T-helper 2 cell treated with Interferon-gamma antibody and Interleukin-4, amounts not matched to agents 5 μg/mL and 100 μg/mL, for 36 hours (primary cell): ENCODE measurements around the gene PRKCSH.

Experiments used
- DNase-seq: peaks from one replicate; pipeline ENCODE4 v3.0.0; 2021; ENCODE audit warnings: low spot score
- H3K27ac Mint-ChIP-seq: one replicate; pipeline ENCODE4 v1.8.0; 2021; ENCODE audit warnings: mild to moderate bottlenecking, mixed read lengths
- H3K27me3 Mint-ChIP-seq: one replicate; pipeline ENCODE4 v1.8.0; 2021; ENCODE audit warnings: low read depth, mixed read lengths
- H3K36me3 Mint-ChIP-seq: one replicate; pipeline ENCODE4 v1.8.0; 2021; ENCODE audit warnings: low read depth, mixed read lengths
- H3K4me1 Mint-ChIP-seq: one replicate; pipeline ENCODE4 v1.8.0; 2021; ENCODE audit warnings: low read depth, mixed read lengths
- H3K4me3 Mint-ChIP-seq: one replicate; pipeline ENCODE4 v1.8.0; 2022; ENCODE audit warnings: mild to moderate bottlenecking, moderate library complexity, mixed read lengths
- H3K9me3 Mint-ChIP-seq: one replicate; pipeline ENCODE4 v1.8.0; 2021; ENCODE audit warnings: mixed read lengths

PRKCSH gene

GRCh38 chr19:11410682-11411081, 24.8 kb upstream of the PRKCSH start:
- H3K4me1 Mint-ChIP-seq: no peaks in the 10 kb centered on the region
- no peaks in the 10 kb centered on the region for H3K9me3 Mint-ChIP-seq
- DNase-seq: no peak
- H3K27me3 Mint-ChIP-seq: peaks cover 9% of the 10 kb centered on the region
- no peak overlapping the region for H3K27ac Mint-ChIP-seq
- no peaks in the 10 kb centered on the region for H3K36me3 Mint-ChIP-seq
- no peak overlapping the region for H3K4me3 Mint-ChIP-seq

GRCh38 chr19:11414544-11414943, 20.9 kb upstream of the PRKCSH start:
- DNase-seq: no peak
- H3K4me3 Mint-ChIP-seq: no peak overlapping the region
- peaks cover 37% of the 10 kb centered on the region for H3K27me3 Mint-ChIP-seq
- no peaks in the 10 kb centered on the region for H3K36me3 Mint-ChIP-seq
- no peaks in the 10 kb centered on the region for H3K9me3 Mint-ChIP-seq
- H3K27ac Mint-ChIP-seq: no peak overlapping the region
- no peaks in the 10 kb centered on the region for H3K4me1 Mint-ChIP-seq

- no peak for DNase-seq
- H3K4me3 Mint-ChIP-seq: no peak overlapping the region
- no peak overlapping the region for H3K27ac Mint-ChIP-seq
- H3K36me3 Mint-ChIP-seq: no peaks in the 10 kb centered on the region
- peaks cover 55% of the 10 kb centered on the region for H3K27me3 Mint-ChIP-seq
- no peaks in the 10 kb centered on the region for H3K9me3 Mint-ChIP-seq
- H3K4me1 Mint-ChIP-seq: peaks cover 7% of the 10 kb centered on the region
These were observed 18.9 kb upstream of the PRKCSH start for GRCh38 chr19:11416346-11417052.

GRCh38 chr19:11418094-11418548, 17.3 kb upstream of the PRKCSH start:
- no peaks in the 10 kb centered on the region for H3K9me3 Mint-ChIP-seq
- H3K4me1 Mint-ChIP-seq: peaks cover 12% of the 10 kb centered on the region
- H3K4me3 Mint-ChIP-seq: no peak overlapping the region
- no peak overlapping the region for H3K27ac Mint-ChIP-seq
- peaks cover 67% of the 10 kb centered on the region for H3K27me3 Mint-ChIP-seq
- H3K36me3 Mint-ChIP-seq: no peaks in the 10 kb centered on the region
- no peak for DNase-seq

GRCh38 chr19:11418549-11419506, 16.6 kb upstream of the PRKCSH start, which contains the start of gene RGL3:
Gene RGL3 (minus strand): TSS chr19:11419314. CDS start chr19:11419278, 36 bp downstream.
- H3K36me3 Mint-ChIP-seq: no peaks in the 10 kb centered on the region
- H3K27me3 Mint-ChIP-seq: peaks cover 74% of the 10 kb centered on the region
- H3K4me1 Mint-ChIP-seq: peaks cover 17% of the 10 kb centered on the region
- H3K9me3 Mint-ChIP-seq: no peaks in the 10 kb centered on the region
- no peak for DNase-seq
- H3K4me3 Mint-ChIP-seq: peak within 1 kb of the TSS; percentile 63
- no peak within 1 kb of the TSS for H3K27ac Mint-ChIP-seq

- no peak for DNase-seq
- Mint-ChIP-seq H3K4me1 (peaks cover 18% of the 10 kb centered on the region), H3K36me3 (no peaks in the 10 kb centered on the region), H3K27ac (no peak overlapping the region), H3K4me3 (peak overlapping the region; percentile 63), H3K9me3 (peaks cover 4% of the 10 kb centered on the region), H3K27me3 (peaks cover 71% of the 10 kb centered on the region)
These were observed 14.7 kb upstream of the PRKCSH start for GRCh38 chr19:11420429-11421370.

- H3K4me1 Mint-ChIP-seq: peaks cover 18% of the 10 kb centered on the region
- DNase-seq: peak; percentile 26
- peaks cover 67% of the 10 kb centered on the region for H3K27me3 Mint-ChIP-seq
- no peak overlapping the region for H3K27ac Mint-ChIP-seq
- peaks cover 4% of the 10 kb centered on the region for H3K9me3 Mint-ChIP-seq
- H3K36me3 Mint-ChIP-seq: no peaks in the 10 kb centered on the region
- peak overlapping the region; percentile 55 for H3K4me3 Mint-ChIP-seq
These were observed 13.9 kb upstream of the PRKCSH start for GRCh38 chr19:11421371-11422098.

- no peaks in the 10 kb centered on the region for H3K36me3 Mint-ChIP-seq
- H3K27me3 Mint-ChIP-seq: peaks cover 59% of the 10 kb centered on the region
- peaks cover 18% of the 10 kb centered on the region for H3K4me1 Mint-ChIP-seq
- peak; percentile 74 for DNase-seq
- H3K4me3 Mint-ChIP-seq: peak overlapping the region; percentile 76
- H3K27ac Mint-ChIP-seq: no peak overlapping the region
- H3K9me3 Mint-ChIP-seq: peaks cover 4% of the 10 kb centered on the region
These were observed 13.0 kb upstream of the PRKCSH start for GRCh38 chr19:11422163-11423065.

GRCh38 chr19:11423164-11423790, 12.2 kb upstream of the PRKCSH start:
- Mint-ChIP-seq H3K27me3 (peaks cover 51% of the 10 kb centered on the region), H3K27ac (no peak overlapping the region), H3K4me3 (peak overlapping the region; percentile 76), H3K36me3 (no peaks in the 10 kb centered on the region), H3K4me1 (peaks cover 18% of the 10 kb centered on the region), H3K9me3 (peaks cover 4% of the 10 kb centered on the region)
- no peak for DNase-seq

GRCh38 chr19:11423791-11424181, 11.6 kb upstream of the PRKCSH start:
- Mint-ChIP-seq H3K36me3 (no peaks in the 10 kb centered on the region), H3K27me3 (peaks cover 46% of the 10 kb centered on the region), H3K4me1 (peaks cover 18% of the 10 kb centered on the region), H3K27ac (no peak overlapping the region), H3K4me3 (no peak overlapping the region), H3K9me3 (peaks cover 4% of the 10 kb centered on the region)
- DNase-seq: no peak

- no peak overlapping the region for H3K4me3 Mint-ChIP-seq
- no peaks in the 10 kb centered on the region for H3K36me3 Mint-ChIP-seq
- peaks cover 4% of the 10 kb centered on the region for H3K9me3 Mint-ChIP-seq
- peaks cover 15% of the 10 kb centered on the region for H3K4me1 Mint-ChIP-seq
- no peak overlapping the region for H3K27ac Mint-ChIP-seq
- no peak for DNase-seq
- peaks cover 31% of the 10 kb centered on the region for H3K27me3 Mint-ChIP-seq
These were observed 9.5 kb upstream of the PRKCSH start for GRCh38 chr19:11425719-11426457.
